Measurements from ENCODE around the gene SERINC5.
"Not testable (repeated sequence)": the region's sequence is repeated elsewhere in the genome, so short reads cannot be mapped to it uniquely, and the experiment has no call there.

Gene SERINC5

GRCh38 chr5:80192507-80193241 is 63.2 kb downstream of the SERINC5 start:
- DNase-seq = no peak

GRCh38 chr5:80191991-80192398 is 63.9 kb downstream of the SERINC5 start:
- DNase-seq = no peak

GRCh38 chr5:80191397-80191796 is 64.5 kb downstream of the SERINC5 start:
- DNase-seq = no peak

- DNase-seq = no peak
These were observed 64.9 kb downstream of the SERINC5 start for GRCh38 chr5:80190960-80191359.

- DNase-seq = no peak
These were observed 66.1 kb downstream of the SERINC5 start for GRCh38 chr5:80189701-80190100.

GRCh38 chr5:80189201-80189600 is 66.6 kb downstream of the SERINC5 start:
- DNase-seq = no peak

GRCh38 chr5:80187421-80188090 is 68.3 kb downstream of the SERINC5 start:
- no peak for DNase-seq

GRCh38 chr5:80185535-80185934 is 70.3 kb downstream of the SERINC5 start:
- not testable (repeated sequence) for DNase-seq

GRCh38 chr5:80185095-80185494 is 70.8 kb downstream of the SERINC5 start:
- no peak for DNase-seq

GRCh38 chr5:80184235-80185023 is 71.4 kb downstream of the SERINC5 start:
- DNase-seq = no peak

- DNase-seq = not testable (repeated sequence)
These were observed 72.1 kb downstream of the SERINC5 start for GRCh38 chr5:80183728-80184234.

- DNase-seq = no peak
These were observed 72.9 kb downstream of the SERINC5 start for GRCh38 chr5:80182809-80183580.

GRCh38 chr5:80181618-80182211 is 74.1 kb downstream of the SERINC5 start:
- DNase-seq = no peak

GRCh38 chr5:80177236-80177635 is 78.6 kb downstream of the SERINC5 start:
- no peak for DNase-seq

GRCh38 chr5:80175337-80175736 is 80.5 kb downstream of the SERINC5 start:
- DNase-seq = no peak

GRCh38 chr5:80174790-80175189 is 81.1 kb downstream of the SERINC5 start:
- no peak for DNase-seq

- DNase-seq = no peak
These were observed 83.7 kb downstream of the SERINC5 start for GRCh38 chr5:80172067-80172695.

- no peak for DNase-seq
These were observed 85.7 kb downstream of the SERINC5 start for GRCh38 chr5:80170117-80170535.

- DNase-seq = no peak
These were observed 87.3 kb downstream of the SERINC5 start for GRCh38 chr5:80168388-80169028.

GRCh38 chr5:80165452-80165851 is 90.4 kb downstream of the SERINC5 start:
- no peak for DNase-seq

GRCh38 chr5:80161165-80161564 is 94.7 kb downstream of the SERINC5 start:
- DNase-seq = no peak

All from GDM1 (cell line).